Neural cell (in vitro differentiated cells): ENCODE data around the gene C14orf132. TPM values are rescaled to one million over a fixed set of nuclear protein-coding genes. Genes with fewer than 3 reads are reported as not detected.
A peak's percentile ranks its signal among the peaks of the same experiment; 100 is the strongest.

Experiments
- H2AFZ ChIP-seq: fragments of 200-600, 300-800 bp; sonication (generic), shearing (Covaris generic); 2 replicates; pipeline ENCODE4 v1.6.0; 2014; ENCODE audit warnings: low read depth, mild to moderate bottlenecking, antibody characterized with exemption, low read length, moderate library complexity
- H3F3A ChIP-seq: fragments of 200-600 bp; shearing (Covaris generic); 2 replicates; pipeline ENCODE4 v1.6.1; 2016; ENCODE audit warnings: mild to moderate bottlenecking, moderate library complexity, mixed read lengths, antibody characterized with exemption, low read length; ENCODE audit not compliant: insufficient read depth, poor library complexity, severe bottlenecking
- H3K27ac ChIP-seq: fragments of 200-600, 300-800 bp; sonication (generic), shearing (Covaris generic); 2 replicates; pipeline ENCODE4 v1.5.1; 2014; ENCODE audit warnings: mild to moderate bottlenecking, low read length, moderate library complexity
- H3K27me3 ChIP-seq: fragments of 300-800, 200-600 bp; sonication (generic), shearing (Covaris generic); 2 replicates; pipeline ENCODE4 v1.6.0; 2014; ENCODE audit warnings: mild to moderate bottlenecking, low read depth, low read length, moderate library complexity; ENCODE audit not compliant: insufficient read depth
- H3K36me3 ChIP-seq: fragments of 300-800, 200-600 bp; sonication (generic), shearing (Covaris generic); 2 replicates; pipeline ENCODE4 v1.5.1; 2014; ENCODE audit warnings: mild to moderate bottlenecking, antibody characterized with exemption, low read length, moderate library complexity; ENCODE audit not compliant: insufficient read depth
- H3K4me2 ChIP-seq: fragments of 300-800, 200-600 bp; sonication (generic), shearing (Covaris generic); 2 replicates; pipeline ENCODE4 v1.6.0; 2014; ENCODE audit warnings: mild to moderate bottlenecking, low read length
- H3K4me3 ChIP-seq: fragments of 300-800, 200-600 bp; sonication (generic), shearing (Covaris generic); 2 replicates; pipeline ENCODE4 v1.5.1; 2014; ENCODE audit warnings: mild to moderate bottlenecking, low read length, moderate library complexity
- H3K79me2 ChIP-seq: fragments of 200-600 bp; shearing (Covaris generic); replicated peaks from 2 replicates; pipeline ENCODE4 v1.6.0; 2014; ENCODE audit warnings: mild to moderate bottlenecking, low read length, moderate library complexity; ENCODE audit not compliant: insufficient read depth
- H3K9ac ChIP-seq: fragments of 300-800, 200-600 bp; sonication (generic), shearing (Covaris generic); 2 replicates; pipeline ENCODE4 v1.6.1; 2016; ENCODE audit warnings: mild to moderate bottlenecking, low read length, mixed read lengths
- H3K9me2 ChIP-seq: fragments of 200-600 bp; shearing (Covaris generic); 2 replicates; pipeline ENCODE4 v1.6.1; 2016; ENCODE audit warnings: mild to moderate bottlenecking, low read length, mixed read lengths; ENCODE audit not compliant: insufficient read depth
- H3K9me3 ChIP-seq: fragments of 200-600, 300-800 bp; sonication (generic), shearing (Covaris generic); 2 replicates; pipeline ENCODE4 v1.6.1; 2016; ENCODE audit warnings: mild to moderate bottlenecking, mixed run types, low read length, moderate library complexity, mixed read lengths
- H4K20me1 ChIP-seq: fragments of 200-600 bp; shearing (Covaris generic); 2 replicates; pipeline ENCODE4 v1.6.1; 2016; ENCODE audit warnings: mild to moderate bottlenecking, mixed run types; ENCODE audit not compliant: insufficient read depth
- EP300 ChIP-seq: fragments of 450-650 bp; conservative IDR thresholded peaks from 2 replicates; pipeline ENCODE4 v1.6.1; 2014; ENCODE audit warnings: antibody characterized with exemption, mild to moderate bottlenecking, moderate library complexity; ENCODE audit not compliant: poor library complexity, severe bottlenecking
- EZH2 ChIP-seq: fragments of 200-600, 300-800 bp; shearing (Covaris generic), sonication (generic); IDR thresholded peaks from 2 replicates; pipeline ENCODE4 v1.6.1; 2014; ENCODE audit warnings: antibody characterized with exemption, low read length, borderline replicate concordance, mild to moderate bottlenecking; ENCODE audit not compliant: insufficient read depth, poor library complexity, severe bottlenecking
- MXI1 ChIP-seq: fragments of 450-650 bp; conservative IDR thresholded peaks from 2 replicates; pipeline ENCODE4 v1.6.1; 2014; ENCODE audit warnings: antibody characterized with exemption, mild to moderate bottlenecking; ENCODE audit not compliant: poor library complexity, severe bottlenecking
- POLR2AphosphoS5 ChIP-seq: IDR thresholded peaks from 2 replicates; pipeline ENCODE4 v1.6.1; 2012
- RAD21 ChIP-seq: fragments of 450-650 bp; conservative IDR thresholded peaks from 2 replicates; pipeline ENCODE4 v1.6.1; 2014; ENCODE audit warnings: antibody characterized with exemption, mild to moderate bottlenecking, moderate library complexity
- REST ChIP-seq: IDR thresholded peaks from 2 replicates; pipeline ENCODE4 v1.6.1; 2012; ENCODE audit warnings: borderline replicate concordance
- SMC3 ChIP-seq: fragments of 450-650 bp; conservative IDR thresholded peaks from 2 replicates; pipeline ENCODE4 v1.6.1; 2014; ENCODE audit warnings: antibody characterized with exemption, mild to moderate bottlenecking, moderate library complexity; ENCODE audit not compliant: poor library complexity
- TAF1 ChIP-seq: IDR thresholded peaks from 2 replicates; pipeline ENCODE4 v1.6.1; 2012; ENCODE audit warnings: low read depth
- polyA plus RNA-seq: library from polyadenylated mRNA; depleted of rRNA; stranded (reverse); fragments of >200 nt; gene quantifications from 2 replicates; pipeline ENCODE4 v1.2.3, GENCODE V29; 2014
- TF ChIP-seq, protein P1 (sequence below): fragments of 450-650 bp; IDR thresholded peaks from 2 replicates; pipeline ENCODE4 v1.5.1; 2014; ENCODE audit warnings: antibody characterized with exemption, mild to moderate bottlenecking, moderate library complexity; ENCODE audit not compliant: poor library complexity, severe bottlenecking

The C14orf132 gene
- polyA plus RNA-seq, 1 donor from 2014 or later, result 50.1 TPM

DNA sequence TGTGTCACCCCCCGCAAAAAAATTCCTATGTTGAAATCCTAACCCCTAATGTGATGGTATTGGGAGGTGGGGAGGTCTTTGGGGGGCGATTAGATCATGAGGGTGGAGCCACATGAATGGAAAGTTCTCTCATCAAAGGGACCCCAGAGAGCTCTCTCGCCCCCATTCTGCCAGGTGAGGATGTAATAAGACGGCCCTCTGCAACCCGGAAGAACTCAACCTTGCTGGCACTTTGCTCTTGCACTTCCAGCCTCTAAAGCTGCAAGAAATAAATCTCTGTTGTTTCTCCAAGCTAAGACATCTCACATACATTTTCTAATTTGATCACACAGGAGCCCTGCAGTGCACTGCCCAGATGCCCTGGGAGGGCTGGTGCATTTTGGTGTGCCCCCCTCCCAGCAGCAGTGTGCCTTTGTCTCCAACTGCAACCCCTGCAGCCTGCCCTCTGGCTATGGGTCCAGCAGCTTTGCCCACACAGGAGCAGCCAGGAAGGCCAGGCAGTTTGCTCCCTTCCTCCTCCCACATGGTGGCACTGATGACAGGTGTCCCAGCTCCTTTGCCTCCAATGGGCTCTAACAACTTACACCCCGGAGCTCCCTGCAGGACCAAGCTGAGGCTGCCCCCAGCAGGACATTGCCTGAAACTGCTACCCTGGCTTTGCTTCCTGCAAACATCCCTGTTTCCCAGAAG, 59.3 kb downstream of the C14orf132 start:
- no peak overlapping the region for H3K4me3 ChIP-seq
- H3K36me3 ChIP-seq, result no peaks in the 10 kb centered on the region
- no peaks in the 10 kb centered on the region for H3K9me2 ChIP-seq
- H3K27ac ChIP-seq, result no peak overlapping the region
- no peak overlapping the region for H3K4me2 ChIP-seq
- no peaks in the 10 kb centered on the region for H4K20me1 ChIP-seq
- H3K9ac ChIP-seq, result no peak overlapping the region
- H2AFZ ChIP-seq, result no peak overlapping the region
- no peaks in the 10 kb centered on the region for H3K79me2 ChIP-seq
- H3K27me3 ChIP-seq, result no peaks in the 10 kb centered on the region
- no peaks in the 10 kb centered on the region for H3K9me3 ChIP-seq
- H3F3A ChIP-seq, result no peaks in the 10 kb centered on the region
- no peak for TF ChIP-seq POLR2AphosphoS5
- peak; percentile 33 for TF ChIP-seq RAD21
- no peak for TF ChIP-seq TAF1
- TF ChIP-seq REST, result no peak
- no peak for TF ChIP-seq EZH2
- no peak for TF ChIP-seq SMC3

DNA sequence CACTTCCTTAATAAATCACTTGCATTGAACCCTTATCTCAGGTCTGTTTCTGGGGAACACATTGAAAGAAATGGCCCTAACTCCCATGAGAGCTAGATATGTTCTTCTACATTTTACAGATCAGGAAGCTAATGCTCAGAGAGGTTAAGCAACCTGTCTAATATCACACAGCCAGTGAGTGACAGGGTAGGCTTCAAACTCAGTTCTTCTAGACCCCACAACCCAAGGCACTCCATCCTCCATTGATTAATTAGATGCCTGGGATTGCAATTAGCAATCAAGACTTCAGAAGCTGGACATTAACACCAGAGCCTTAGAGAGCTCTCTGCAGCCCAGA, 59.8 kb downstream of the C14orf132 start:
- Histone ChIP-seq H3K79me2 (no peaks in the 10 kb centered on the region), H3K9me3 (no peaks in the 10 kb centered on the region), H3K4me2 (no peak overlapping the region), H3K9ac (no peak overlapping the region), H4K20me1 (no peaks in the 10 kb centered on the region), H3K4me3 (no peak overlapping the region), H3K27me3 (no peaks in the 10 kb centered on the region), H3F3A (no peaks in the 10 kb centered on the region), H3K36me3 (no peaks in the 10 kb centered on the region), H2AFZ (no peak overlapping the region), H3K9me2 (no peaks in the 10 kb centered on the region), H3K27ac (no peak overlapping the region)
- no peak for TF ChIP-seq SMC3
- no peak for TF ChIP-seq POLR2AphosphoS5
- no peak for TF ChIP-seq EZH2
- TF ChIP-seq MXI1, result no peak
- TF ChIP-seq, protein P1, sequence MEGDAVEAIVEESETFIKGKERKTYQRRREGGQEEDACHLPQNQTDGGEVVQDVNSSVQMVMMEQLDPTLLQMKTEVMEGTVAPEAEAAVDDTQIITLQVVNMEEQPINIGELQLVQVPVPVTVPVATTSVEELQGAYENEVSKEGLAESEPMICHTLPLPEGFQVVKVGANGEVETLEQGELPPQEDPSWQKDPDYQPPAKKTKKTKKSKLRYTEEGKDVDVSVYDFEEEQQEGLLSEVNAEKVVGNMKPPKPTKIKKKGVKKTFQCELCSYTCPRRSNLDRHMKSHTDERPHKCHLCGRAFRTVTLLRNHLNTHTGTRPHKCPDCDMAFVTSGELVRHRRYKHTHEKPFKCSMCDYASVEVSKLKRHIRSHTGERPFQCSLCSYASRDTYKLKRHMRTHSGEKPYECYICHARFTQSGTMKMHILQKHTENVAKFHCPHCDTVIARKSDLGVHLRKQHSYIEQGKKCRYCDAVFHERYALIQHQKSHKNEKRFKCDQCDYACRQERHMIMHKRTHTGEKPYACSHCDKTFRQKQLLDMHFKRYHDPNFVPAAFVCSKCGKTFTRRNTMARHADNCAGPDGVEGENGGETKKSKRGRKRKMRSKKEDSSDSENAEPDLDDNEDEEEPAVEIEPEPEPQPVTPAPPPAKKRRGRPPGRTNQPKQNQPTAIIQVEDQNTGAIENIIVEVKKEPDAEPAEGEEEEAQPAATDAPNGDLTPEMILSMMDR, result no peak
- no peak for TF ChIP-seq REST
- TF ChIP-seq EP300, result no peak
- no peak for TF ChIP-seq RAD21
- TF ChIP-seq TAF1, result no peak
